Transverse colon (tissue), 4 donors: ENCODE results near the gene PDLIM7.

Source experiments
- CTCF ChIP-seq, 5 experiments: fragments of 200-600 bp in 3 of 5; fragments of 450-650 bp in 2 of 5; sonication (generic) in 3 of 5; IDR thresholded peaks; 1 replicate in 2 of 5; 2 replicates in 3 of 5; pipeline ENCODE4 v1.5.1; 2016 to 2017; ENCODE audit warnings: antibody characterized with exemption in 5 of 5, inconsistent platforms in 3 of 5, mild to moderate bottlenecking in 2 of 5, moderate library complexity in 1 of 5
- POLR2A ChIP-seq: fragments of 450-650 bp; IDR thresholded peaks from one replicate; pipeline ENCODE4 v1.6.1; 2016; ENCODE audit warnings: antibody characterized with exemption, mild to moderate bottlenecking, moderate library complexity
- POLR2AphosphoS5 ChIP-seq, 3 donors: sonication (generic); formaldehyde crosslinking; IDR thresholded peaks; one replicate each; pipeline ENCODE4 v1.6.1; 2016; ENCODE audit warnings: antibody characterized with exemption in 3 of 3

GRCh38 chr5:177487144-177487543 is 10.3 kb downstream of the PDLIM7 start:
- TF ChIP-seq CTCF (IDR thresholded peaks at IDR 0.05), result no peak
- TF ChIP-seq POLR2A, result no peak
- TF ChIP-seq POLR2AphosphoS5 (IDR thresholded peaks at IDR 0.05), result no peak
